Esophagus muscularis mucosa (tissue), 4 donors: ENCODE measurements around the gene WDR87. TPM values are rescaled to one million over a fixed set of nuclear protein-coding genes. Genes with fewer than 3 reads are reported as not detected.

Source experiments
- DNase-seq: peaks from one replicate; pipeline ENCODE4 v3.0.0-alpha.2; 2017; ENCODE audit errors: extremely low spot score
- H3K27ac ChIP-seq, 4 donors: fragments of 200-600 bp; sonication (generic); replicated peaks in 1 of 4; 1 replicate in 3 of 4; 2 replicates in 1 of 4; pipeline ENCODE4 v1.5.1; 2016 to 2019; ENCODE audit warnings: mild to moderate bottlenecking in 1 of 4
- H3K27me3 ChIP-seq, 4 donors: fragments of 200-600 bp; sonication (generic); one replicate each; pipeline versions ENCODE4 v1.5.1 to v1.6.0; 2016 to 2019
- H3K36me3 ChIP-seq, 4 donors: fragments of 200-600 bp; sonication (generic); one replicate each; pipeline ENCODE4 v1.5.1; 2016 to 2019
- H3K4me1 ChIP-seq, 4 donors: fragments of 200-600 bp; sonication (generic); one replicate each; pipeline ENCODE4 v1.5.1; 2016 to 2019
- H3K4me3 ChIP-seq, 4 donors: fragments of 200-600 bp; sonication (generic); 1 replicate in 2 of 4; 2 replicates in 2 of 4; pipeline ENCODE4 v1.5.1; 2016 to 2019; ENCODE audit warnings: mild to moderate bottlenecking in 4 of 4, moderate library complexity in 1 of 4
- H3K9me3 ChIP-seq, 4 donors: fragments of 200-600 bp; sonication (generic); 1 replicate in 3 of 4; 2 replicates in 1 of 4; pipeline ENCODE4 v1.5.1; 2016 to 2019
- EP300 ChIP-seq: sonication (generic); formaldehyde crosslinking; IDR thresholded peaks from one replicate; pipeline ENCODE4 v1.6.1; 2017; ENCODE audit warnings: antibody characterized with exemption
- POLR2A ChIP-seq: fragments of 450-650 bp; IDR thresholded peaks from one replicate; pipeline ENCODE4 v1.6.1; 2017; ENCODE audit warnings: antibody characterized with exemption, moderate library complexity, mild to moderate bottlenecking, low read depth
- POLR2AphosphoS5 ChIP-seq, 2 donors: sonication (generic); formaldehyde crosslinking; IDR thresholded peaks; one replicate each; pipeline ENCODE4 v1.6.1; 2017; ENCODE audit warnings: antibody characterized with exemption in 2 of 2
- WGBS: methylation state at CpG from one replicate; pipeline ENCODE4 v1.1.5; 2018; 5-methylcytosine and 5-hydroxymethylcytosine counted together
- intact Hi-C: fragments of 100-400 bp; cut with DNase I; formaldehyde crosslinking; loops from one replicate; pipeline ENCODE4 v1.15.1; 2023
- total RNA-seq, 4 donors: library from RNA; depleted of rRNA; stranded (reverse); fragments of >200 nt; gene quantifications; one replicate each; pipeline versions ENCODE4 v1.1.0 to v1.2.1, GENCODE V29; 2016
- TF ChIP-seq, protein P1 (sequence below), 3 experiments: fragments of 200-600 bp in 2 of 3; fragments of 450-650 bp in 1 of 3; sonication (generic) in 2 of 3; IDR thresholded peaks; one replicate each; pipeline ENCODE4 v1.5.1; 2017 to 2019; ENCODE audit warnings: antibody characterized with exemption in 3 of 3, mild to moderate bottlenecking in 2 of 3, moderate library complexity in 1 of 3

Gene WDR87
- not detected for total RNA-seq

- Histone ChIP-seq H3K27me3 (no peaks in the 10 kb centered on the region), H3K27ac (peak within 1 kb of the TSS; percentile 70 to 81 (median 75)), H3K9me3 (no peaks in the 10 kb centered on the region), H3K36me3 (no peaks in the 10 kb centered on the region), H3K4me3 (peak within 1 kb of the TSS; percentile 76 to 99 (median 91)), H3K4me1 (peaks cover 12 to 23% (median 19%) of the 10 kb centered on the region in 4 donors)
- DNase-seq: no peak
- WGBS: 11% methylated on average over 47 of the region's 63 CpGs
- intact Hi-C loops: loop anchor here (10.0 kb wide), 2 partner anchors 149 to 429 kb away; partner anchors contain the start of gene CATSPERG
- TF ChIP-seq POLR2A (no peak), EP300 (no peak), POLR2AphosphoS5 (IDR thresholded peaks at IDR 0.05) (no peak)
- TF ChIP-seq, protein P1, sequence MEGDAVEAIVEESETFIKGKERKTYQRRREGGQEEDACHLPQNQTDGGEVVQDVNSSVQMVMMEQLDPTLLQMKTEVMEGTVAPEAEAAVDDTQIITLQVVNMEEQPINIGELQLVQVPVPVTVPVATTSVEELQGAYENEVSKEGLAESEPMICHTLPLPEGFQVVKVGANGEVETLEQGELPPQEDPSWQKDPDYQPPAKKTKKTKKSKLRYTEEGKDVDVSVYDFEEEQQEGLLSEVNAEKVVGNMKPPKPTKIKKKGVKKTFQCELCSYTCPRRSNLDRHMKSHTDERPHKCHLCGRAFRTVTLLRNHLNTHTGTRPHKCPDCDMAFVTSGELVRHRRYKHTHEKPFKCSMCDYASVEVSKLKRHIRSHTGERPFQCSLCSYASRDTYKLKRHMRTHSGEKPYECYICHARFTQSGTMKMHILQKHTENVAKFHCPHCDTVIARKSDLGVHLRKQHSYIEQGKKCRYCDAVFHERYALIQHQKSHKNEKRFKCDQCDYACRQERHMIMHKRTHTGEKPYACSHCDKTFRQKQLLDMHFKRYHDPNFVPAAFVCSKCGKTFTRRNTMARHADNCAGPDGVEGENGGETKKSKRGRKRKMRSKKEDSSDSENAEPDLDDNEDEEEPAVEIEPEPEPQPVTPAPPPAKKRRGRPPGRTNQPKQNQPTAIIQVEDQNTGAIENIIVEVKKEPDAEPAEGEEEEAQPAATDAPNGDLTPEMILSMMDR (IDR thresholded peaks at IDR 0.05): no peak
These were observed at the start of gene WDR87 for GRCh38 chr19:37905946-37906868. WDR87 (minus strand) TSS chr19:37906594; CDS start chr19:37898239, 8,355 bp downstream.

DNA sequence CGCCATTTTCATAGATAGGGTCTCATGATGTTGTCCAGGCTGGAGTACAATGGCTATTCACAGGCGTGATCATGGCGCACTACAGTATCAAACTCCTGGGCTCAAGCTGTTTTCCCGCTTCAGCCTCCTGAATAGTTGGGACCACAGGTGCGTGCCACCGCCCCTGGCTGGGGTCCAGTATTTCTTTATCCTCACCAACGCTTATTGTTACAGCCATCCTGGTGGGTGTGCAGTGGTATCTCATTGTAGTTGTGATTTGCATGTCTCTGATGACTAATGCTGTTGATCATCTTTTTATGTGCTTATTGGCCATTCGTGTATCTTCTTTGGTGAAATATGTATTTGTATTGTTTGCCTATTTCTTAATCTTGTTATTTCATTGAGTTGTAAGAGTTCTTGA lies 49.6 kb upstream of the WDR87 start:
- Histone ChIP-seq H3K4me1 (peaks cover 0 to 4% (median 0%) of the 10 kb centered on the region in 4 donors), H3K36me3 (no peaks in the 10 kb centered on the region), H3K9me3 (no peaks in the 10 kb centered on the region), H3K27ac (no peak overlapping the region), H3K27me3 (no peaks in the 10 kb centered on the region), H3K4me3 (no peak overlapping the region)
- WGBS: 90% methylated on average over 8 of the region's 8 CpGs
- DNase-seq: no peak
- intact Hi-C loops: no loop called here
- TF ChIP-seq EP300: no peak
- TF ChIP-seq, protein P1 (IDR thresholded peaks at IDR 0.05): no peak
- TF ChIP-seq POLR2A: no peak
- TF ChIP-seq POLR2AphosphoS5 (IDR thresholded peaks at IDR 0.05): no peak

- no peak overlapping the region for H3K4me3 ChIP-seq
- no peaks in the 10 kb centered on the region for H3K36me3 ChIP-seq
- no peak overlapping the region for H3K27ac ChIP-seq
- no peaks in the 10 kb centered on the region for H3K27me3 ChIP-seq
- no peaks in the 10 kb centered on the region for H3K9me3 ChIP-seq
- H3K4me1 ChIP-seq: no peaks in the 10 kb centered on the region
- no peak for DNase-seq
- TF ChIP-seq POLR2AphosphoS5 (IDR thresholded peaks at IDR 0.05) (no peak), EP300 (no peak), POLR2A (no peak)
- TF ChIP-seq, protein P1 (IDR thresholded peaks at IDR 0.05): no peak
- intact Hi-C loops: no loop called here
- WGBS: 82% methylated on average over 10 of the region's 10 CpGs
These were observed 48.1 kb upstream of the WDR87 start for GRCh38 chr19:37954421-37954874.

- no peaks in the 10 kb centered on the region for H3K36me3 ChIP-seq
- no peak for DNase-seq
- TF ChIP-seq POLR2AphosphoS5 (IDR thresholded peaks at IDR 0.05): no peak
- no peak for TF ChIP-seq EP300
- TF ChIP-seq, protein P1 (IDR thresholded peaks at IDR 0.05): no peak
- TF ChIP-seq POLR2A: no peak
- H3K4me3 ChIP-seq: no peak overlapping the region
- no peaks in the 10 kb centered on the region for H3K9me3 ChIP-seq
- intact Hi-C loops: no loop called here
- H3K27ac ChIP-seq: no peak overlapping the region
- WGBS: 71% methylated on average over 1 of the region's 1 CpG
- no peaks in the 10 kb centered on the region for H3K27me3 ChIP-seq
- no peaks in the 10 kb centered on the region for H3K4me1 ChIP-seq
These were observed 47.5 kb upstream of the WDR87 start for GRCh38 chr19:37953918-37954303.
